Measurements from ENCODE around the gene E4F1.

- TF ChIP-seq POLR2A (IDR thresholded peaks at IDR 0.05; ENCODE audit: low read length) (no peak), GATA1 (IDR thresholded peaks at IDR 0.05; ENCODE audit: low read depth, low read length) (no peak)
Observed at GRCh38 chr16:2275476-2276367, 52.3 kb downstream of the E4F1 start.
